Renal pelvis (tissue), 4 donors: Measurements from ENCODE around the gene ABAT. TPM values are rescaled to one million over a fixed set of nuclear protein-coding genes. Genes with fewer than 3 reads are reported as not detected.

Experiments used
- DNase-seq: peaks from one replicate; pipeline ENCODE4 v3.0.0-alpha.2; 2013
- polyA plus RNA-seq, 3 donors: library from polyadenylated mRNA; unstranded; fragments of 120-200 nt; gene quantifications; one replicate each; pipeline ENCODE4 v1.2.1, GENCODE V29; 2013; ENCODE audit not compliant: insufficient read length in 3 of 3

ABAT gene
- polyA plus RNA-seq, 3 donors, result 61.1 to 79.8 (median 66.7) TPM

- DNase-seq, result no peak
These were observed 137.9 kb downstream of the ABAT start for GRCh38 chr16:8812162-8812843.

- DNase-seq, result no peak
These were observed 139.8 kb downstream of the ABAT start for GRCh38 chr16:8814095-8814806.

GRCh38 chr16:8816967-8817655 is 142.7 kb downstream of the ABAT start:
- no peak for DNase-seq

GRCh38 chr16:8818504-8819270 is 144.3 kb downstream of the ABAT start:
- DNase-seq, result no peak

GRCh38 chr16:8819411-8820034 is 145.1 kb downstream of the ABAT start:
- no peak for DNase-seq

- no peak for DNase-seq
These were observed 148.0 kb downstream of the ABAT start for GRCh38 chr16:8822403-8822802.

- DNase-seq, result no peak
These were observed 152.0 kb downstream of the ABAT start for GRCh38 chr16:8826278-8826879.

- DNase-seq, result no peak
These were observed 154.2 kb downstream of the ABAT start for GRCh38 chr16:8828541-8829165.

GRCh38 chr16:8831450-8831849 is 157.0 kb downstream of the ABAT start:
- no peak for DNase-seq

- DNase-seq, result no peak
These were observed 157.7 kb downstream of the ABAT start for GRCh38 chr16:8831871-8832716.

GRCh38 chr16:8832717-8833105 is 158.3 kb downstream of the ABAT start:
- DNase-seq, result no peak

Other genes starting within 250 kb of the ABAT start
- gene TMEM114, start 84.1 kb upstream of the ABAT start, polyA plus RNA-seq, result under 1 TPM in 2 of 3 donors, not detected in 1; 0.18 to 0.21 TPM
- 10 to 100 TPM; 16.2 to 31.1 (median 31.1) TPM for gene METTL22, start 52.9 kb upstream of the ABAT start, polyA plus RNA-seq
- 10 to 100 TPM; 16.6 to 20.2 (median 18.7) TPM for gene TMEM186, start 123.0 kb downstream of the ABAT start, polyA plus RNA-seq
- 10 to 100 TPM; 18.9 to 22.6 (median 20.1) TPM for gene PMM2, start 123.2 kb downstream of the ABAT start, polyA plus RNA-seq
- gene CARHSP1, start 194.4 kb downstream of the ABAT start, polyA plus RNA-seq, result 10 to 100 TPM; 85.0 to 89.3 (median 88.7) TPM
- under 1 TPM in 1 of 3 donors, not detected in 2; 0.36 TPM for gene LITAFD, start 207.7 kb downstream of the ABAT start, polyA plus RNA-seq